Activated T-cell treated with anti-CD3 and anti-CD28 coated beads, Interleukin-2, amount 50 U/mL, for 72 hours (primary cell): ENCODE data around the gene STARD4. TPM values are rescaled to one million over a fixed set of nuclear protein-coding genes. Genes with fewer than 3 reads are reported as not detected.
A peak's percentile ranks its signal among the peaks of the same experiment; 100 is the strongest.

Experiments used
- ATAC-seq, 2 donors: fragments of 150-1000 bp; cut with Tn5 transposase; replicated peaks in 1 of 2; 2 replicates each; pipeline ENCODE4 v1.10.0; 2021; ENCODE audit warnings: moderate library complexity in 2 of 2, mild to moderate bottlenecking in 1 of 2
- DNase-seq, 2 donors: peaks; one replicate each; pipeline ENCODE4 v3.0.0; 2021 to 2022; ENCODE audit warnings: mixed read lengths in 1 of 2
- H3K27ac Mint-ChIP-seq: one replicate; pipeline ENCODE4 v1.8.0; 2022; ENCODE audit warnings: mild to moderate bottlenecking, moderate library complexity, mixed read lengths
- H3K27me3 Mint-ChIP-seq: one replicate; pipeline ENCODE4 v1.8.0; 2022; ENCODE audit warnings: low read depth, mixed read lengths
- H3K36me3 Mint-ChIP-seq, 2 donors: one replicate each; pipeline ENCODE4 v1.8.0; 2022; ENCODE audit warnings: mixed read lengths in 2 of 2, mild to moderate bottlenecking in 1 of 2; ENCODE audit not compliant: insufficient read depth in 2 of 2
- H3K4me1 Mint-ChIP-seq: one replicate; pipeline ENCODE4 v1.8.0; 2022; ENCODE audit warnings: low read depth, mixed read lengths
- H3K4me3 Mint-ChIP-seq, 2 donors: one replicate each; pipeline ENCODE4 v1.8.0; 2022; ENCODE audit warnings: mild to moderate bottlenecking in 2 of 2, mixed read lengths in 2 of 2, moderate library complexity in 2 of 2
- H3K9me3 Mint-ChIP-seq, 2 donors: one replicate each; pipeline ENCODE4 v1.8.0; 2022; ENCODE audit warnings: mixed read lengths in 2 of 2
- total RNA-seq, 2 donors: library from RNA; stranded (reverse); gene quantifications; one replicate each; pipeline ENCODE4 v1.2.3, GENCODE V29; 2022

STARD4 gene
- total RNA-seq, 2 donors from 2014 or later, result 28.9 to 47.4 TPM

GRCh38 chr5:111486055-111486454 lies 26.3 kb downstream of the STARD4 start:
- H3K4me3 Mint-ChIP-seq, result peak overlapping the region in 1 of 2 donors; percentile 7
- peaks cover 3 to 16% of the 10 kb centered on the region in 2 donors for H3K36me3 Mint-ChIP-seq
- H3K9me3 Mint-ChIP-seq, result no peaks in the 10 kb centered on the region
- ATAC-seq (no peak), DNase-seq (no peak)
- peaks cover 11% of the 10 kb centered on the region for H3K4me1 Mint-ChIP-seq
- no peaks in the 10 kb centered on the region for H3K27me3 Mint-ChIP-seq
- H3K27ac Mint-ChIP-seq, result peak overlapping the region; percentile 67

GRCh38 chr5:111480346-111480745 lies 32.0 kb downstream of the STARD4 start:
- H3K36me3 Mint-ChIP-seq, result peaks cover 5 to 18% of the 10 kb centered on the region in 2 donors

GRCh38 chr5:111478898-111479297 lies 33.4 kb downstream of the STARD4 start:
- Mint-ChIP-seq H3K36me3 (peaks cover 3 to 15% of the 10 kb centered on the region in 2 donors), H3K27ac (no peak overlapping the region), H3K4me1 (no peaks in the 10 kb centered on the region)

More at GRCh38 chr5:111480346-111480745, 32.0 kb downstream of the STARD4 start:
- H3K27ac Mint-ChIP-seq, result no peak overlapping the region
- ATAC-seq, result no peak
- no peaks in the 10 kb centered on the region for H3K27me3 Mint-ChIP-seq
- DNase-seq, result no peak
- H3K4me1 Mint-ChIP-seq, result no peaks in the 10 kb centered on the region
- H3K9me3 Mint-ChIP-seq, result no peaks in the 10 kb centered on the region
- H3K4me3 Mint-ChIP-seq, result no peak overlapping the region

GRCh38 chr5:111478266-111478665 lies 34.1 kb downstream of the STARD4 start:
- Mint-ChIP-seq H3K4me1 (no peaks in the 10 kb centered on the region), H3K27me3 (no peaks in the 10 kb centered on the region), H3K4me3 (no peak overlapping the region), H3K36me3 (peaks cover 3 to 15% of the 10 kb centered on the region in 2 donors), H3K27ac (no peak overlapping the region), H3K9me3 (no peaks in the 10 kb centered on the region)
- DNase-seq (no peak), ATAC-seq (no peak)

More at GRCh38 chr5:111478898-111479297, 33.4 kb downstream of the STARD4 start:
- ATAC-seq (no peak), DNase-seq (no peak)
- Mint-ChIP-seq H3K9me3 (no peaks in the 10 kb centered on the region), H3K4me3 (no peak overlapping the region), H3K27me3 (no peaks in the 10 kb centered on the region)

- no peaks in the 10 kb centered on the region for H3K27me3 Mint-ChIP-seq
- DNase-seq, result no peak
- H3K4me1 Mint-ChIP-seq, result no peaks in the 10 kb centered on the region
- H3K4me3 Mint-ChIP-seq, result no peak overlapping the region
- H3K27ac Mint-ChIP-seq, result peak overlapping the region; percentile 34
- no peak for ATAC-seq
- H3K36me3 Mint-ChIP-seq, result peaks cover 0 to 4% of the 10 kb centered on the region in 2 donors
- H3K9me3 Mint-ChIP-seq, result no peaks in the 10 kb centered on the region
Observed at GRCh38 chr5:111472579-111472978, 39.8 kb downstream of the STARD4 start.

GRCh38 chr5:111472096-111472495 lies 40.2 kb downstream of the STARD4 start:
- Mint-ChIP-seq H3K27me3 (no peaks in the 10 kb centered on the region), H3K9me3 (peaks cover 0 to 2% of the 10 kb centered on the region in 2 donors), H3K4me1 (no peaks in the 10 kb centered on the region), H3K4me3 (no peak overlapping the region), H3K36me3 (peaks cover 0 to 4% of the 10 kb centered on the region in 2 donors), H3K27ac (no peak overlapping the region)
- DNase-seq, result no peak
- no peak for ATAC-seq

- Mint-ChIP-seq H3K36me3 (peaks cover 2 to 9% of the 10 kb centered on the region in 2 donors), H3K9me3 (peaks cover 4 to 5% of the 10 kb centered on the region in 2 donors), H3K27ac (no peak overlapping the region), H3K27me3 (no peaks in the 10 kb centered on the region), H3K4me1 (no peaks in the 10 kb centered on the region), H3K4me3 (no peak overlapping the region)
- DNase-seq, result no peak
- no peak for ATAC-seq
Observed at GRCh38 chr5:111469903-111470302, 42.4 kb downstream of the STARD4 start.

- Mint-ChIP-seq H3K4me3 (no peak overlapping the region), H3K4me1 (no peaks in the 10 kb centered on the region), H3K9me3 (peaks cover 4 to 5% of the 10 kb centered on the region in 2 donors), H3K27ac (no peak overlapping the region), H3K27me3 (no peaks in the 10 kb centered on the region), H3K36me3 (peaks cover 2 to 9% of the 10 kb centered on the region in 2 donors)
- no peak for ATAC-seq
- no peak for DNase-seq
Observed at GRCh38 chr5:111469293-111469896, 42.9 kb downstream of the STARD4 start.

- Mint-ChIP-seq H3K27me3 (no peaks in the 10 kb centered on the region), H3K4me3 (no peak overlapping the region), H3K9me3 (peaks cover 4 to 5% of the 10 kb centered on the region in 2 donors), H3K36me3 (peaks cover 7 to 26% of the 10 kb centered on the region in 2 donors), H3K27ac (no peak overlapping the region), H3K4me1 (no peaks in the 10 kb centered on the region)
- ATAC-seq (no peak), DNase-seq (no peak)
Observed at GRCh38 chr5:111463311-111463710, 49.0 kb downstream of the STARD4 start.

GRCh38 chr5:111461934-111462333 lies 50.4 kb downstream of the STARD4 start:
- peaks cover 7 to 26% of the 10 kb centered on the region in 2 donors for H3K36me3 Mint-ChIP-seq
- H3K4me1 Mint-ChIP-seq, result no peaks in the 10 kb centered on the region
- DNase-seq (no peak), ATAC-seq (no peak)
- H3K27ac Mint-ChIP-seq, result no peak overlapping the region
- H3K9me3 Mint-ChIP-seq, result peaks cover 2 to 5% of the 10 kb centered on the region in 2 donors
- no peak overlapping the region for H3K4me3 Mint-ChIP-seq
- no peaks in the 10 kb centered on the region for H3K27me3 Mint-ChIP-seq

- no peaks in the 10 kb centered on the region for H3K4me1 Mint-ChIP-seq
- H3K9me3 Mint-ChIP-seq, result peaks cover 2 to 3% of the 10 kb centered on the region in 2 donors
- H3K27ac Mint-ChIP-seq, result no peak overlapping the region
- peaks cover 7 to 26% of the 10 kb centered on the region in 2 donors for H3K36me3 Mint-ChIP-seq
- H3K27me3 Mint-ChIP-seq, result no peaks in the 10 kb centered on the region
- ATAC-seq (no peak), DNase-seq (no peak)
- H3K4me3 Mint-ChIP-seq, result no peak overlapping the region
Observed at GRCh38 chr5:111461255-111461671, 51.1 kb downstream of the STARD4 start.

GRCh38 chr5:111454776-111455175 lies 57.6 kb downstream of the STARD4 start:
- Mint-ChIP-seq H3K4me3 (no peak overlapping the region), H3K36me3 (peaks cover 2 to 17% of the 10 kb centered on the region in 2 donors), H3K27ac (no peak overlapping the region), H3K9me3 (no peaks in the 10 kb centered on the region), H3K27me3 (no peaks in the 10 kb centered on the region), H3K4me1 (no peaks in the 10 kb centered on the region)
- no peak for DNase-seq
- ATAC-seq, result no peak

GRCh38 chr5:111454198-111454622 lies 58.1 kb downstream of the STARD4 start:
- H3K36me3 Mint-ChIP-seq, result peaks cover 2 to 21% of the 10 kb centered on the region in 2 donors
- no peaks in the 10 kb centered on the region for H3K4me1 Mint-ChIP-seq

GRCh38 chr5:111453747-111454146 lies 58.6 kb downstream of the STARD4 start:
- H3K36me3 Mint-ChIP-seq, result peaks cover 3 to 19% of the 10 kb centered on the region in 2 donors
- no peak for DNase-seq
- H3K9me3 Mint-ChIP-seq, result no peaks in the 10 kb centered on the region
- H3K27ac Mint-ChIP-seq, result peak overlapping the region; percentile 31
- no peaks in the 10 kb centered on the region for H3K27me3 Mint-ChIP-seq
- no peaks in the 10 kb centered on the region for H3K4me1 Mint-ChIP-seq
- ATAC-seq, result no peak
- H3K4me3 Mint-ChIP-seq, result no peak overlapping the region

More at GRCh38 chr5:111454198-111454622, 58.1 kb downstream of the STARD4 start:
- Mint-ChIP-seq H3K4me3 (no peak overlapping the region), H3K9me3 (no peaks in the 10 kb centered on the region), H3K27ac (no peak overlapping the region), H3K27me3 (no peaks in the 10 kb centered on the region)
- DNase-seq, result no peak
- ATAC-seq, result no peak
